ENCODE measurements around the gene AHCYL2. TPM values are rescaled to one million over a fixed set of nuclear protein-coding genes. Genes with fewer than 3 reads are reported as not detected.

The AHCYL2 gene
- total and polyA plus RNA-seq, 2 experiments from 2014 or later, result 7.8 to 29.4 TPM

GRCh38 chr7:129210256-129210988 lies 14.4 kb upstream of the AHCYL2 start:
- ATAC-seq, result peak; percentile 94
- H3K4me3 ChIP-seq, result no peak overlapping the region
- H3K27ac ChIP-seq (ENCODE audit: low read depth), result no peak overlapping the region
- no peaks in the 10 kb centered on the region for H3K79me2 ChIP-seq (replicated peaks; ENCODE audit: insufficient read depth)
- Mint-ChIP-seq H3K4me1 (peaks cover 3% of the 10 kb centered on the region; the same call in 1 of the 3 replicates), H3K9me3 (peaks cover 15% of the 10 kb centered on the region; the same call in 2 of the 3 replicates), H3K4me3 (no peak overlapping the region), H3K27me3 (ENCODE audit: insufficient read depth, low read depth, poor library complexity) (peaks cover 10% of the 10 kb centered on the region), H3K36me3 (ENCODE audit: low read depth) (peaks cover 74% of the 10 kb centered on the region), H3K27ac (0 out of 2 replicates have a peak overlapping the region, but pooled peaks have one; percentile 48)
- no peak overlapping the region for H2AFZ ChIP-seq
- peak; percentile 84 for DNase-seq (ENCODE audit: low spot score)
- no peak overlapping the region for H3K4me2 ChIP-seq
- no peaks in the 10 kb centered on the region for H3K27me3 ChIP-seq (ENCODE audit: insufficient read depth)
- H3K9me2 ChIP-seq (ENCODE audit: insufficient read depth), result no peaks in the 10 kb centered on the region
- H3F3A ChIP-seq (replicated peaks; ENCODE audit: low read depth), result peaks cover 6% of the 10 kb centered on the region; the same call in 1 of the 2 replicates
- no peaks in the 10 kb centered on the region for H4K20me1 ChIP-seq (replicated peaks; ENCODE audit: insufficient read depth)
- H3K36me3 ChIP-seq (ENCODE audit: insufficient read depth), result no peaks in the 10 kb centered on the region
- TF ChIP-seq CTCF (conservative IDR thresholded peaks at IDR 0.05; ENCODE audit: low read depth in 2 of 2), result peak; percentile 88 to 99
- no peak for TF ChIP-seq ETS1 (IDR thresholded peaks at IDR 0.05)
- TF ChIP-seq CREB1 (CRISPR knock-in tag; IDR thresholded peaks at IDR 0.05; ENCODE audit: low read depth), result no peak
- no peaks in the 10 kb centered on the region for H3K4me1 ChIP-seq (ENCODE audit: insufficient read depth)

- no peaks in the 10 kb centered on the region for H3K36me3 ChIP-seq (ENCODE audit: insufficient read depth)
- ATAC-seq, result no peak
- peaks cover 3% of the 10 kb centered on the region; the same call in 1 of the 3 replicates for H3K4me1 Mint-ChIP-seq
- H3K9me3 Mint-ChIP-seq, result peaks cover 19% of the 10 kb centered on the region
- DNase-seq (ENCODE audit: low spot score), result no peak
- H3K79me2 ChIP-seq (replicated peaks; ENCODE audit: insufficient read depth), result no peaks in the 10 kb centered on the region
- no peak overlapping the region for H3K27ac ChIP-seq (ENCODE audit: low read depth)
- H3K36me3 Mint-ChIP-seq (ENCODE audit: low read depth), result peaks cover 75% of the 10 kb centered on the region
- H3K4me1 ChIP-seq (ENCODE audit: insufficient read depth), result no peaks in the 10 kb centered on the region
- no peaks in the 10 kb centered on the region for H3K27me3 ChIP-seq (ENCODE audit: insufficient read depth)
- H3F3A ChIP-seq (replicated peaks; ENCODE audit: low read depth), result peaks cover 6% of the 10 kb centered on the region; the same call in 1 of the 2 replicates
- H3K9me2 ChIP-seq (ENCODE audit: insufficient read depth), result no peaks in the 10 kb centered on the region
- H3K27ac Mint-ChIP-seq, result 0 out of 2 replicates have a peak overlapping the region, but pooled peaks have one; percentile 48
- no peak overlapping the region for H3K4me2 ChIP-seq
- peaks cover 10% of the 10 kb centered on the region for H3K27me3 Mint-ChIP-seq (ENCODE audit: insufficient read depth, low read depth, poor library complexity)
- no peak overlapping the region for H2AFZ ChIP-seq
- no peak overlapping the region for H3K4me3 ChIP-seq
- H4K20me1 ChIP-seq (replicated peaks; ENCODE audit: insufficient read depth), result no peaks in the 10 kb centered on the region
- H3K4me3 Mint-ChIP-seq, result no peak overlapping the region
- TF ChIP-seq ZNF462 (CRISPR knock-in tag; IDR thresholded peaks at IDR 0.05) (no peak), EZH2phosphoT487 (IDR thresholded peaks at IDR 0.05; ENCODE audit: unreplicated experiment) (no peak), CTCF (conservative IDR thresholded peaks at IDR 0.05; ENCODE audit: low read depth in 2 of 2) (no peak), ZNF114 (CRISPR knock-in tag; IDR thresholded peaks at IDR 0.05) (no peak), NANOG (IDR thresholded peaks at IDR 0.05; ENCODE audit: borderline replicate concordance) (no peak), EZH2 (IDR thresholded peaks at IDR 0.05; ENCODE audit: low read depth, unreplicated experiment) (no peak), POLR2AphosphoS5 (IDR thresholded peaks at IDR 0.05; ENCODE audit: low read depth) (no peak)
These were observed 13.9 kb upstream of the AHCYL2 start for GRCh38 chr7:129210989-129211312.

Data from GM23338 (cell line).